GM23338 (cell line): ENCODE data around the gene PARD3. TPM values are rescaled to one million over a fixed set of nuclear protein-coding genes. Genes with fewer than 3 reads are reported as not detected.

Experiments used
- ATAC-seq: fragments of 200-7000 bp; cut with Tn5 transposase; 3 replicates; pipeline ENCODE4 v1.9.1; 2020
- DNase-seq: peaks from one replicate; pipeline ENCODE4 v3.0.0-alpha.2; 2015; ENCODE audit warnings: low spot score
- H2AFZ ChIP-seq: fragments of 200-600 bp; sonication (generic); 2 replicates; pipeline ENCODE4 v1.8.0; 2016; ENCODE audit warnings: antibody characterized with exemption, mild to moderate bottlenecking, moderate library complexity
- H3F3A ChIP-seq: fragments of 200-600 bp; sonication (generic); replicated peaks from 2 replicates; pipeline ENCODE4 v1.8.0; 2017; ENCODE audit warnings: antibody characterized with exemption, mixed run types, low read depth
- H3K27ac ChIP-seq: fragments of 200-600 bp; sonication (generic); 2 replicates; pipeline ENCODE4 v1.6.1; 2016; ENCODE audit warnings: low read depth
- H3K27me3 ChIP-seq: fragments of 200-600 bp; sonication (generic); 2 replicates; pipeline ENCODE4 v1.8.0; 2016; ENCODE audit warnings: mild to moderate bottlenecking, mixed run types, moderate library complexity; ENCODE audit not compliant: insufficient read depth
- H3K36me3 ChIP-seq: fragments of 200-600 bp; sonication (generic); 2 replicates; pipeline ENCODE4 v1.8.0; 2016; ENCODE audit warnings: mild to moderate bottlenecking; ENCODE audit not compliant: insufficient read depth
- H3K4me1 ChIP-seq: fragments of 200-600 bp; sonication (generic); 2 replicates; pipeline ENCODE4 v1.8.0; 2016; ENCODE audit warnings: mild to moderate bottlenecking, moderate library complexity; ENCODE audit not compliant: insufficient read depth
- H3K4me2 ChIP-seq: fragments of 200-600 bp; sonication (generic); 2 replicates; pipeline ENCODE4 v1.7.1; 2017; ENCODE audit warnings: mixed run types
- H3K4me3 ChIP-seq: fragments of 200-600 bp; sonication (generic); 2 replicates; pipeline ENCODE4 v1.6.1; 2016; ENCODE audit warnings: mixed run types
- H3K79me2 ChIP-seq: fragments of 200-600 bp; sonication (generic); replicated peaks from 2 replicates; pipeline ENCODE4 v1.8.0; 2017; ENCODE audit warnings: mild to moderate bottlenecking; ENCODE audit not compliant: insufficient read depth
- H3K9me2 ChIP-seq: fragments of 200-600 bp; sonication (generic); 2 replicates; pipeline ENCODE4 v1.8.0; 2017; ENCODE audit not compliant: insufficient read depth
- H4K20me1 ChIP-seq: fragments of 200-600 bp; sonication (generic); replicated peaks from 2 replicates; pipeline ENCODE4 v1.8.0; 2017; ENCODE audit warnings: mild to moderate bottlenecking; ENCODE audit not compliant: insufficient read depth
- H3K27ac Mint-ChIP-seq: 2 replicates; pipeline ENCODE4 v1.8.0; 2020; ENCODE audit warnings: inconsistent platforms, mild to moderate bottlenecking, moderate library complexity, mixed read lengths
- H3K27me3 Mint-ChIP-seq: 3 replicates; pipeline ENCODE4 v1.8.0; 2022; ENCODE audit warnings: low read depth, mild to moderate bottlenecking, moderate library complexity, mixed read lengths, inconsistent platforms; ENCODE audit not compliant: insufficient read depth, poor library complexity
- H3K36me3 Mint-ChIP-seq: 3 replicates; pipeline ENCODE4 v1.8.0; 2021; ENCODE audit warnings: low read depth, mild to moderate bottlenecking, inconsistent platforms, moderate library complexity, mixed read lengths
- H3K4me1 Mint-ChIP-seq: 3 replicates; pipeline ENCODE4 v1.8.0; 2020; ENCODE audit warnings: mild to moderate bottlenecking, inconsistent platforms, mixed read lengths
- H3K4me3 Mint-ChIP-seq: 3 replicates; pipeline ENCODE4 v1.8.0; 2021; ENCODE audit warnings: moderate library complexity, mild to moderate bottlenecking, inconsistent platforms, mixed read lengths
- H3K9me3 Mint-ChIP-seq: 3 replicates; pipeline ENCODE4 v1.8.0; 2020; ENCODE audit warnings: moderate library complexity, mild to moderate bottlenecking, inconsistent platforms, mixed read lengths
- CREB1 ChIP-seq: fragments of 250-450 bp; sonication (Bioruptor Pico); IDR thresholded peaks from 2 replicates; pipeline ENCODE4 v1.5.0; 2020; ENCODE audit warnings: low read depth, mild to moderate bottlenecking, moderate library complexity
- ETS1 ChIP-seq: IDR thresholded peaks from 2 replicates; pipeline ENCODE4 v1.6.1; 2016; ENCODE audit warnings: antibody characterized with exemption
- EZH2 ChIP-seq: fragments of 200-600 bp; sonication (generic); IDR thresholded peaks from one replicate; pipeline ENCODE4 v1.8.0; 2017; ENCODE audit warnings: antibody characterized with exemption, mild to moderate bottlenecking, low read depth; ENCODE audit not compliant: unreplicated experiment
- EZH2phosphoT487 ChIP-seq: fragments of 200-600 bp; sonication (generic); IDR thresholded peaks from one replicate; pipeline ENCODE4 v1.8.1; 2018; ENCODE audit warnings: antibody characterized with exemption; ENCODE audit not compliant: unreplicated experiment
- JUNB ChIP-seq: IDR thresholded peaks from one replicate; pipeline ENCODE4 v1.6.1; 2016; ENCODE audit warnings: antibody characterized with exemption; ENCODE audit not compliant: unreplicated experiment
- NANOG ChIP-seq: IDR thresholded peaks from 2 replicates; pipeline ENCODE4 v1.6.1; 2016; ENCODE audit warnings: antibody characterized with exemption, borderline replicate concordance
- POLR2AphosphoS5 ChIP-seq: IDR thresholded peaks from 2 replicates; pipeline ENCODE4 v1.6.1; 2016; ENCODE audit warnings: antibody characterized with exemption, low read depth
- REST ChIP-seq: IDR thresholded peaks from one replicate; pipeline ENCODE4 v1.6.1; 2018; ENCODE audit warnings: antibody characterized with exemption; ENCODE audit not compliant: unreplicated experiment
- STAT1 ChIP-seq: IDR thresholded peaks from one replicate; pipeline ENCODE4 v1.6.1; 2016; ENCODE audit warnings: antibody characterized with exemption; ENCODE audit not compliant: unreplicated experiment
- ZNF114 ChIP-seq: fragments of 250-450 bp; sonication (Bioruptor Pico); IDR thresholded peaks from 2 replicates; pipeline ENCODE4 v1.5.0; 2020; ENCODE audit warnings: mild to moderate bottlenecking, moderate library complexity
- ZNF331 ChIP-seq: fragments of 250-450 bp; sonication (Bioruptor Pico); IDR thresholded peaks from 2 replicates; pipeline ENCODE4 v1.5.0; 2020; ENCODE audit warnings: low read depth, mild to moderate bottlenecking, moderate library complexity
- ZNF462 ChIP-seq: fragments of 250-450 bp; sonication (Bioruptor Pico); IDR thresholded peaks from 2 replicates; pipeline ENCODE4 v1.5.0; 2020; ENCODE audit warnings: mild to moderate bottlenecking, moderate library complexity
- polyA plus RNA-seq: library from polyadenylated mRNA; unstranded; fragments of >200 nt; fragmentation: Nextera tagmentation; extraction: Ambion mirVana; gene quantifications from 2 replicates; pipeline ENCODE4 v1.2.1, GENCODE V29; 2016
- total RNA-seq: library from RNA; depleted of rRNA; stranded (reverse); fragments of >200 nt; shearing (Covaris generic); gene quantifications from 2 replicates; pipeline ENCODE4 v1.2.3, GENCODE V29; 2014
- TF ChIP-seq, protein P1 (sequence below), 2 experiments: fragments of 200-600 bp in 1 of 2; sonication (generic) in 1 of 2; conservative IDR thresholded peaks; 2 replicates each; pipeline versions ENCODE4 v1.5.1 to v1.6.1; 2016 to 2017; ENCODE audit warnings: antibody characterized with exemption in 2 of 2, low read depth in 2 of 2, mild to moderate bottlenecking in 2 of 2, moderate library complexity in 1 of 2

Gene PARD3
- total and polyA plus RNA-seq, 2 experiments from 2014 or later = 30.2 to 51.4 TPM

GRCh38 chr10:34176351-34176750 is 638.7 kb downstream of the PARD3 start:
- TF ChIP-seq REST (no peak), STAT1 (no peak), NANOG (no peak), ZNF462 (CRISPR knock-in tag) (no peak), POLR2AphosphoS5 (no peak), ZNF331 (CRISPR knock-in tag) (no peak), EZH2phosphoT487 (no peak), JUNB (no peak), CREB1 (CRISPR knock-in tag) (no peak), EZH2 (no peak), ETS1 (no peak), ZNF114 (no peak)
- TF ChIP-seq, protein P1, sequence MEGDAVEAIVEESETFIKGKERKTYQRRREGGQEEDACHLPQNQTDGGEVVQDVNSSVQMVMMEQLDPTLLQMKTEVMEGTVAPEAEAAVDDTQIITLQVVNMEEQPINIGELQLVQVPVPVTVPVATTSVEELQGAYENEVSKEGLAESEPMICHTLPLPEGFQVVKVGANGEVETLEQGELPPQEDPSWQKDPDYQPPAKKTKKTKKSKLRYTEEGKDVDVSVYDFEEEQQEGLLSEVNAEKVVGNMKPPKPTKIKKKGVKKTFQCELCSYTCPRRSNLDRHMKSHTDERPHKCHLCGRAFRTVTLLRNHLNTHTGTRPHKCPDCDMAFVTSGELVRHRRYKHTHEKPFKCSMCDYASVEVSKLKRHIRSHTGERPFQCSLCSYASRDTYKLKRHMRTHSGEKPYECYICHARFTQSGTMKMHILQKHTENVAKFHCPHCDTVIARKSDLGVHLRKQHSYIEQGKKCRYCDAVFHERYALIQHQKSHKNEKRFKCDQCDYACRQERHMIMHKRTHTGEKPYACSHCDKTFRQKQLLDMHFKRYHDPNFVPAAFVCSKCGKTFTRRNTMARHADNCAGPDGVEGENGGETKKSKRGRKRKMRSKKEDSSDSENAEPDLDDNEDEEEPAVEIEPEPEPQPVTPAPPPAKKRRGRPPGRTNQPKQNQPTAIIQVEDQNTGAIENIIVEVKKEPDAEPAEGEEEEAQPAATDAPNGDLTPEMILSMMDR (conservative IDR thresholded peaks at IDR 0.05; ENCODE audit: low read depth in 2 of 2) = no peak
- Histone ChIP-seq H3K4me2 (no peak overlapping the region), H3K27ac (no peak overlapping the region), H3K36me3 (no peaks in the 10 kb centered on the region), H3K4me1 (peaks cover 65% of the 10 kb centered on the region), H3K9me2 (no peaks in the 10 kb centered on the region), H2AFZ (no peak overlapping the region), H3F3A (no peaks in the 10 kb centered on the region), H4K20me1 (no peaks in the 10 kb centered on the region), H3K79me2 (no peaks in the 10 kb centered on the region), H3K4me3 (no peak overlapping the region), H3K27me3 (no peaks in the 10 kb centered on the region)
- H3K4me3 Mint-ChIP-seq = no peak overlapping the region
- H3K27me3 Mint-ChIP-seq = peaks cover 5% of the 10 kb centered on the region
- H3K4me1 Mint-ChIP-seq = peaks cover 59% of the 10 kb centered on the region
- ATAC-seq (no peak), DNase-seq (no peak)
- no peak overlapping the region for H3K27ac Mint-ChIP-seq
- no peaks in the 10 kb centered on the region for H3K9me3 Mint-ChIP-seq
- H3K36me3 Mint-ChIP-seq = no peaks in the 10 kb centered on the region
